ENCODE measurements around the gene EPHB4. TPM values are rescaled to one million over a fixed set of nuclear protein-coding genes. Genes with fewer than 3 reads are reported as not detected.

EPHB4 gene
- total and polyA plus RNA-seq, 9 donors = 24.4 to 119 (median 76.8) TPM

DNA sequence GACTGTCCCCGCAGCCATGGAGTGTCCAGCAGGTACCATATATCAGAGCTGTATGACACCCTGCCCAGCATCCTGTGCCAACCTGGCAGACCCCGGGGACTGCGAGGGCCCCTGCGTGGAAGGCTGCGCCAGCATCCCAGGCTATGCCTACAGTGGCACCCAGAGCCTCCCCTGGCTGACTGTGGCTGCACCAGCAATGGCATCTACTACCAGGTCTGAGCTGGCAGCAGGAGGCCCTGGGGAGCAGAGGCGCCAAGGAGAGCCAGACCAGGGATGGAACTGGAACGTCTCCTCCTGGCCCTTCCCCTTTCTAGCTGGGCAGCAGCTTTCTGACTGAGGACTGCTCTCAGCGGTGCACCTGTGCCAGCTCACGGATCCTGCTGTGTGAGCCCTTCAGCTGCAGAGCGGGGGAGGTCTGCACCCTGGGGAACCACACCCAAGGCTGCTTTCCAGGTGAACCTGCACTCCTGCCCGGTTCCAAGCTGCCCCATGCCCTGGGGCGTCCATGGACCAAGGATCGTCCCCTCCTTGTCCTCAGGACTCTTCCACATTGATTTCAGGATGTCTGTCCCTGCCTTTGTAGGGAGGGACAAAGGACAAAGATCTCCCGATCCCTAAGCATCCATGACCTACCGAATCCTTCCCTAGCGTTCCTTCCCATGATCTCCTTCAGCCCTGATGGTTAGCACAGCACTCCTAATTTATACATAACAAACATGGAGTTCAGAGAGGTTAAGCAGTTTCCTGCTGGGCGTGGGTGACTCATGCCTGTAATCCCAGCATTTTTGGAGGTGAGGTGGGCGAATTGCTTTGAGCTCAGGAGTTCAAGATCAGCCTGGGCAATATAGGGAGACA is 33.3 kb downstream of the EPHB4 start:
- intact Hi-C loops (cut with DNase I) = loop anchor here in 1 of 4 donors (10.0 kb wide), 1 partner anchor 271 kb away; no protein-coding TSS in a partner anchor
- Histone ChIP-seq H3K36me3 (no peaks in the 10 kb centered on the region), H3K27me3 (no peaks in the 10 kb centered on the region), H3K9me3 (no peaks in the 10 kb centered on the region), H3K27ac (no peak overlapping the region), H3K4me3 (no peak overlapping the region), H3K4me1 (ENCODE audit: insufficient read depth) (no peaks in the 10 kb centered on the region)
- 59 to 70% (median 68%) methylated on average over 18 of the region's 18 CpGs for WGBS, 3 donors
- no peak for DNase-seq
- TF ChIP-seq POLR2A (IDR thresholded peaks at IDR 0.05) = no peak

DNA sequence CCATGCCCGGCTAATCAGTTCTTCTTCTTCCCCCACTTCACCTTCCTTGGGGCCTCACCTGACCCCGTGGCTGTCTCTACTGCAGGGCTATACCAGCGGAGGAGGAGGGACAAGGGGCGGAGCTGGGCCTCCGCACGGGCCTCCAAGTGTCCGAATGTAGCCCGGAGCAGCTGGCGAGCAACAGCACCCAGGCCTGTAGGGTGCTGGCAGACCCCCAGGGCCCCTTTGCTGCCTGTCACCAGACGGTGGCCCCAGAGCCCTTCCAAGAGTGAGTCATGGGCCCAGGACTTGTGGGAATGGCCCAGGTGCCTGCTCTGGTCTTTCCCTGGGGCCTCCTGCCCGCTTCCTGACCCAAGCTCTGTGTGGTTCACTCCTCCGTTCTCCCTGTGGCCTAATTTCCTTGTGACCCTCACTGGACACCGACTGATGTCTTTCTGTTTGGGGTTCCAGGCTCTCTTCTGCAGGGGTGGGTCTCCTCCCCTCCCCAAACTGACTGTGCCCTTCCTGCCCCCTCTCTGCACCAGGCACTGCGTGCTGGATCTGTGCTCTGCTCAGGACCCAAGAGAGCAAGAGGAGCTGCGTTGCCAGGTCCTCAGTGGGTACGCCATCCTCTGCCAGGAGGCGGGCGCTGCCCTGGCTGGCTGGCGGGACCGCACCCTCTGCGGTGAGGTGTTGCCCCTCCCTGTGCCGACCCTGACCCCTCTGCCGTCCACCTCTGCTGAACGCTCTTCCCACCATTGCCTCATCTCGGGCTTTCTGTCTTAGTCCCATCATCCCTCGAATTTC is 35.2 kb downstream of the EPHB4 start:
- WGBS, 3 donors = 77 to 79% (median 78%) methylated on average over 21 to 26 of the region's 26 CpGs
- TF ChIP-seq POLR2A (IDR thresholded peaks at IDR 0.05) (no peak), EP300 (IDR thresholded peaks at IDR 0.05) (no peak)
- TF ChIP-seq, protein P1, sequence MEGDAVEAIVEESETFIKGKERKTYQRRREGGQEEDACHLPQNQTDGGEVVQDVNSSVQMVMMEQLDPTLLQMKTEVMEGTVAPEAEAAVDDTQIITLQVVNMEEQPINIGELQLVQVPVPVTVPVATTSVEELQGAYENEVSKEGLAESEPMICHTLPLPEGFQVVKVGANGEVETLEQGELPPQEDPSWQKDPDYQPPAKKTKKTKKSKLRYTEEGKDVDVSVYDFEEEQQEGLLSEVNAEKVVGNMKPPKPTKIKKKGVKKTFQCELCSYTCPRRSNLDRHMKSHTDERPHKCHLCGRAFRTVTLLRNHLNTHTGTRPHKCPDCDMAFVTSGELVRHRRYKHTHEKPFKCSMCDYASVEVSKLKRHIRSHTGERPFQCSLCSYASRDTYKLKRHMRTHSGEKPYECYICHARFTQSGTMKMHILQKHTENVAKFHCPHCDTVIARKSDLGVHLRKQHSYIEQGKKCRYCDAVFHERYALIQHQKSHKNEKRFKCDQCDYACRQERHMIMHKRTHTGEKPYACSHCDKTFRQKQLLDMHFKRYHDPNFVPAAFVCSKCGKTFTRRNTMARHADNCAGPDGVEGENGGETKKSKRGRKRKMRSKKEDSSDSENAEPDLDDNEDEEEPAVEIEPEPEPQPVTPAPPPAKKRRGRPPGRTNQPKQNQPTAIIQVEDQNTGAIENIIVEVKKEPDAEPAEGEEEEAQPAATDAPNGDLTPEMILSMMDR (IDR thresholded peaks at IDR 0.05) = no peak
- Histone ChIP-seq H3K27ac (no peak overlapping the region), H3K4me1 (ENCODE audit: insufficient read depth) (no peaks in the 10 kb centered on the region), H3K36me3 (no peaks in the 10 kb centered on the region), H3K27me3 (no peaks in the 10 kb centered on the region), H3K9me3 (no peaks in the 10 kb centered on the region), H3K4me3 (no peak overlapping the region)
- intact Hi-C loops (cut with DNase I) = loop anchor here in 1 of 4 donors (10.0 kb wide), 1 partner anchor 273 kb away; no protein-coding TSS in a partner anchor
- DNase-seq = no peak

DNA sequence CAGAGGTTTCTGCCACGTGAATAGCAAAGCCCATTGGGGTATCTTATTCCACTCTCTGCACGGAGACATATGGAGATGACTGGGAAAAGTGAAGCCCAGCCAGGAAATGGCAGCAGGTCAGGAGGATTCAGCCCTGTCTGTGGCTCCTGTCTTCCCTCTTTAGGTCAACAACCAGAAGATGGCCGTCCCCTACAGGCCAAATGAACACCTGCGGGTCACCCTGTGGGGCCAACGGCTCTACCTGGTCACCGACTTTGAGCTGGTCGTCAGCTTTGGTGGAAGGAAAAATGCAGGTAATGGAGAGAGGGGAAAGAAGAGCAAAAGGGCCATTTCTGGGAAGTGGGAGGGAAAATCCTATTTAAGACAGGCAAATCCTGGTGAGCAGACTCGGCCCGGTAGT is 38.3 kb downstream of the EPHB4 start:
- 42 to 44% (median 43%) methylated on average over 9 of the region's 9 CpGs for WGBS, 3 donors
- Histone ChIP-seq H3K4me3 (no peak overlapping the region), H3K27ac (no peak overlapping the region), H3K9me3 (no peaks in the 10 kb centered on the region), H3K4me1 (ENCODE audit: insufficient read depth) (no peaks in the 10 kb centered on the region), H3K36me3 (no peaks in the 10 kb centered on the region), H3K27me3 (no peaks in the 10 kb centered on the region)
- TF ChIP-seq, protein P1 (IDR thresholded peaks at IDR 0.05) = no peak
- TF ChIP-seq EP300 (IDR thresholded peaks at IDR 0.05) (no peak), POLR2A (IDR thresholded peaks at IDR 0.05) (no peak)
- no peak for DNase-seq
- intact Hi-C loops (cut with DNase I) = no loop called here

DNA sequence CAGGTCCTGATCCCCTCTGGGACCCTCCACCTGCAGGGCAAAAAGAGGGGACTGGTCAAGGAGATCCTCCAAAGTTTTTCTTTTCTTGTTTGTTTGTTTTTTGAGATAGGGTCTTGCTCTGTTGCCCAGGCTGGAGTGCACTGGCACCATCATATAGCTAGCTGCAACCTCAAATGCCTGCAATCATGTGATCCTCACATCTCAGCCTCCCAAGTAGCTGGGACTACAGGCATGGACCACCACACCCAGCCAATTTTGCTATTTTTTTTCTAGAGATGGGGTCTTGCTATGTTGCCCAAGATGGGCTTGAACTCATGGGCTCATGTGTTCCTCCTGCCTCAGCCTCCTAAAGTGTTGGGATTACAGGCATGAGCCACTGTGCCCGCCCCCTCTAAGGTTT is 41.0 kb downstream of the EPHB4 start:
- Histone ChIP-seq H3K4me3 (no peak overlapping the region), H3K4me1 (ENCODE audit: insufficient read depth) (no peaks in the 10 kb centered on the region), H3K27me3 (no peaks in the 10 kb centered on the region), H3K27ac (no peak overlapping the region), H3K36me3 (no peaks in the 10 kb centered on the region), H3K9me3 (no peaks in the 10 kb centered on the region)
- DNase-seq = no peak
- intact Hi-C loops (cut with DNase I) = no loop called here
- TF ChIP-seq, protein P1 (IDR thresholded peaks at IDR 0.05) = no peak
- TF ChIP-seq POLR2A (IDR thresholded peaks at IDR 0.05) = no peak
- TF ChIP-seq EP300 (IDR thresholded peaks at IDR 0.05) = no peak
- WGBS, 3 donors = 77 to 91% (median 91%) methylated on average over 1 of the region's 1 CpG

Measured in ovary (tissue), 9 donors.